Fibroblast of peridontal ligament (primary cell): ENCODE data around the gene PRRX2.
"Not testable (repeated sequence)": the region's sequence is repeated elsewhere in the genome, so short reads cannot be mapped to it uniquely, and the experiment has no call there.

Experiments used
- DNase-seq: peaks from one replicate; pipeline ENCODE4 v3.0.0-alpha.2; 2010; ENCODE audit errors: extremely low read depth

PRRX2 gene

GRCh38 chr9:129636343-129636742 is 29.1 kb upstream of the PRRX2 start:
- not testable (repeated sequence) for DNase-seq

GRCh38 chr9:129637102-129637501 is 28.3 kb upstream of the PRRX2 start:
- no peak for DNase-seq

- DNase-seq = no peak
Observed at GRCh38 chr9:129637673-129638439, 27.6 kb upstream of the PRRX2 start.

- no peak for DNase-seq
Observed at GRCh38 chr9:129639034-129639630, 26.3 kb upstream of the PRRX2 start.

GRCh38 chr9:129639756-129640085 is 25.7 kb upstream of the PRRX2 start:
- no peak for DNase-seq

- peak; percentile 45 for DNase-seq
Observed at GRCh38 chr9:129640086-129640870, 25.2 kb upstream of the PRRX2 start.

GRCh38 chr9:129640871-129641749 is 24.3 kb upstream of the PRRX2 start:
- no peak for DNase-seq

GRCh38 chr9:129641750-129642585 is 23.5 kb upstream of the PRRX2 start, which contains the start of gene ASB6:
Gene ASB6 (minus strand): TSS chr9:129642151. CDS start chr9:129641999, 152 bp downstream.
- DNase-seq = peak; percentile 96

- DNase-seq = no peak
Observed at GRCh38 chr9:129643706-129644105, 21.7 kb upstream of the PRRX2 start.

GRCh38 chr9:129644365-129644764 is 21.1 kb upstream of the PRRX2 start:
- no peak for DNase-seq

- DNase-seq = no peak
Observed at GRCh38 chr9:129644902-129645301, 20.5 kb upstream of the PRRX2 start.

- no peak for DNase-seq
Observed at GRCh38 chr9:129646252-129646651, 19.2 kb upstream of the PRRX2 start.

- DNase-seq = no peak
Observed at GRCh38 chr9:129646654-129647053, 18.8 kb upstream of the PRRX2 start.

GRCh38 chr9:129647635-129648034 is 17.8 kb upstream of the PRRX2 start:
- no peak for DNase-seq

- no peak for DNase-seq
Observed at GRCh38 chr9:129648092-129648763, 17.2 kb upstream of the PRRX2 start.

- no peak for DNase-seq
Observed at GRCh38 chr9:129648764-129649115, 16.7 kb upstream of the PRRX2 start.

GRCh38 chr9:129649726-129650679 is 15.4 kb upstream of the PRRX2 start:
- peak; percentile 85 for DNase-seq

- DNase-seq = peak; percentile 36
Observed at GRCh38 chr9:129650680-129651235, 14.7 kb upstream of the PRRX2 start.
